Lower leg skin (tissue), 3 donors: ENCODE data around the gene HAND1.

Experiments
- POLR2A ChIP-seq, 2 donors: fragments of 450-650 bp; IDR thresholded peaks; one replicate each; pipeline ENCODE4 v1.6.1; 2016 to 2017; ENCODE audit warnings: antibody characterized with exemption in 2 of 2, mild to moderate bottlenecking in 1 of 2, moderate library complexity in 1 of 2
- TF ChIP-seq, protein P1 (sequence below), 3 donors: fragments of 450-650 bp; IDR thresholded peaks; one replicate each; pipeline ENCODE4 v1.5.1; 2016; ENCODE audit warnings: antibody characterized with exemption in 3 of 3, mild to moderate bottlenecking in 3 of 3, moderate library complexity in 2 of 3

DNA sequence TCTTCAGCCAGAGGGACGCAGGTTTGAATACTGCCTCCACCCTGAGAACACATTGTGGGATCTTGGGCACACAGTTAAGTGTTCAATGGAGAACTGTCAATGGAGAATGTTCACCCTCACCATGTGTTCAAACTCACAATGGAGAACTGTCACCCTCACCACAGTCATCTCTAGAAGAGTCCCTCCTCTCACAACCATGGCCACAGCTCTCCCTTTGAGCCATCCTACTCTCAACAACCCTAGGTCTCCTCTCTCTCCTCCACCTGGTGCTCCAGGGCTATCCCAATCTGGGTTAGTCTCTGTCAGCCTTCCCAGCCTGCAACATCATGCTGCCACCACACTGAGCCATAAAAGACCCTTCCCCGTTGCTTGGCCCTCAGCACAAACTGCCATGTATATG is 36.3 kb upstream of the HAND1 start:
- TF ChIP-seq POLR2A (IDR thresholded peaks at IDR 0.05): no peak
- TF ChIP-seq, protein P1, sequence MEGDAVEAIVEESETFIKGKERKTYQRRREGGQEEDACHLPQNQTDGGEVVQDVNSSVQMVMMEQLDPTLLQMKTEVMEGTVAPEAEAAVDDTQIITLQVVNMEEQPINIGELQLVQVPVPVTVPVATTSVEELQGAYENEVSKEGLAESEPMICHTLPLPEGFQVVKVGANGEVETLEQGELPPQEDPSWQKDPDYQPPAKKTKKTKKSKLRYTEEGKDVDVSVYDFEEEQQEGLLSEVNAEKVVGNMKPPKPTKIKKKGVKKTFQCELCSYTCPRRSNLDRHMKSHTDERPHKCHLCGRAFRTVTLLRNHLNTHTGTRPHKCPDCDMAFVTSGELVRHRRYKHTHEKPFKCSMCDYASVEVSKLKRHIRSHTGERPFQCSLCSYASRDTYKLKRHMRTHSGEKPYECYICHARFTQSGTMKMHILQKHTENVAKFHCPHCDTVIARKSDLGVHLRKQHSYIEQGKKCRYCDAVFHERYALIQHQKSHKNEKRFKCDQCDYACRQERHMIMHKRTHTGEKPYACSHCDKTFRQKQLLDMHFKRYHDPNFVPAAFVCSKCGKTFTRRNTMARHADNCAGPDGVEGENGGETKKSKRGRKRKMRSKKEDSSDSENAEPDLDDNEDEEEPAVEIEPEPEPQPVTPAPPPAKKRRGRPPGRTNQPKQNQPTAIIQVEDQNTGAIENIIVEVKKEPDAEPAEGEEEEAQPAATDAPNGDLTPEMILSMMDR (IDR thresholded peaks at IDR 0.05): no peak
